CD1c-positive myeloid dendritic cell (primary cell): ENCODE data around the gene CELF1.

ENCODE experiments used
- DNase-seq: peaks from one replicate; pipeline ENCODE4 v3.0.0-alpha.2; 2016; ENCODE audit errors: extremely low spot score

Gene CELF1

GRCh38 chr11:47447906-47448305, 105.0 kb downstream of the CELF1 start:
- DNase-seq, result no peak

GRCh38 chr11:47446833-47447232, 106.1 kb downstream of the CELF1 start:
- DNase-seq, result no peak

- no peak for DNase-seq
These were observed 107.1 kb downstream of the CELF1 start for GRCh38 chr11:47445840-47446239.

- no peak for DNase-seq
These were observed 109.1 kb downstream of the CELF1 start for GRCh38 chr11:47443817-47444216.

GRCh38 chr11:47443028-47443700, 109.8 kb downstream of the CELF1 start:
- DNase-seq, result no peak

- DNase-seq, result no peak
These were observed 110.4 kb downstream of the CELF1 start for GRCh38 chr11:47442514-47442913.

GRCh38 chr11:47441421-47441820, 111.5 kb downstream of the CELF1 start:
- DNase-seq, result no peak

- no peak for DNase-seq
These were observed 112.9 kb downstream of the CELF1 start for GRCh38 chr11:47440054-47440476.

- DNase-seq, result no peak
These were observed 114.2 kb downstream of the CELF1 start for GRCh38 chr11:47438721-47439120.

- no peak for DNase-seq
These were observed 115.0 kb downstream of the CELF1 start for GRCh38 chr11:47437746-47438418.

GRCh38 chr11:47437218-47437745, 115.7 kb downstream of the CELF1 start:
- DNase-seq, result no peak

GRCh38 chr11:47436726-47437125, 116.2 kb downstream of the CELF1 start:
- no peak for DNase-seq

- no peak for DNase-seq
These were observed 117.2 kb downstream of the CELF1 start for GRCh38 chr11:47435687-47436086.

GRCh38 chr11:47434011-47434786, 118.7 kb downstream of the CELF1 start:
- DNase-seq, result no peak

GRCh38 chr11:47433157-47433556, 119.8 kb downstream of the CELF1 start:
- no peak for DNase-seq

- DNase-seq, result no peak
These were observed 121.4 kb downstream of the CELF1 start for GRCh38 chr11:47431356-47432083.

- DNase-seq, result no peak
These were observed 122.4 kb downstream of the CELF1 start for GRCh38 chr11:47430524-47430923.

GRCh38 chr11:47426062-47426956, 126.6 kb downstream of the CELF1 start, which contains the start of gene PSMC3:
Gene PSMC3 (minus strand): TSS chr11:47426439. CDS start chr11:47426279, 160 bp downstream.
- DNase-seq, result peak; percentile 99

- DNase-seq, result no peak
These were observed 127.3 kb downstream of the CELF1 start for GRCh38 chr11:47425611-47426010.

GRCh38 chr11:47418454-47419259, 134.3 kb downstream of the CELF1 start:
- DNase-seq, result no peak
